Transverse colon (tissue), 4 donors: ENCODE data around the gene DPPA5. TPM values are rescaled to one million over a fixed set of nuclear protein-coding genes. Genes with fewer than 3 reads are reported as not detected.

Experiments
- DNase-seq: peaks from one replicate; pipeline ENCODE4 v3.0.0-alpha.2; 2019
- H3K27ac ChIP-seq, 4 donors: fragments of 200-600 bp; sonication (generic); 2 replicates each; pipeline ENCODE4 v1.5.1; 2016 to 2018; ENCODE audit warnings: inconsistent platforms in 4 of 4
- H3K27me3 ChIP-seq: fragments of 200-600 bp; sonication (generic); 2 replicates; pipeline ENCODE4 v1.5.1; 2017; ENCODE audit warnings: inconsistent platforms
- H3K36me3 ChIP-seq, 4 donors: fragments of 200-600 bp; sonication (generic); 2 replicates each; pipeline ENCODE4 v1.5.1; 2017 to 2019; ENCODE audit warnings: inconsistent platforms in 4 of 4
- H3K4me1 ChIP-seq, 4 donors: fragments of 200-600 bp; sonication (generic); 2 replicates each; pipeline ENCODE4 v1.5.1; 2017 to 2020; ENCODE audit warnings: inconsistent platforms in 4 of 4
- H3K4me3 ChIP-seq, 4 donors: fragments of 200-600 bp; sonication (generic); 1 replicate in 1 of 4; 2 replicates in 3 of 4; pipeline versions ENCODE4 v1.5.1 to v1.6.1; 2017 to 2019; ENCODE audit warnings: inconsistent platforms in 4 of 4
- H3K9me3 ChIP-seq, 2 donors: fragments of 200-600 bp; sonication (generic); 2 replicates each; pipeline ENCODE4 v1.5.1; 2017 to 2019; ENCODE audit warnings: inconsistent platforms in 2 of 2
- CTCF ChIP-seq, 5 experiments: fragments of 200-600 bp in 3 of 5; fragments of 450-650 bp in 2 of 5; sonication (generic) in 3 of 5; IDR thresholded peaks; 1 replicate in 2 of 5; 2 replicates in 3 of 5; pipeline ENCODE4 v1.5.1; 2016 to 2017; ENCODE audit warnings: antibody characterized with exemption in 5 of 5, inconsistent platforms in 3 of 5, mild to moderate bottlenecking in 2 of 5, moderate library complexity in 1 of 5
- EP300 ChIP-seq: sonication (generic); formaldehyde crosslinking; IDR thresholded peaks from one replicate; pipeline ENCODE4 v1.6.1; 2017; ENCODE audit warnings: antibody characterized with exemption, low read depth
- POLR2A ChIP-seq: fragments of 450-650 bp; IDR thresholded peaks from one replicate; pipeline ENCODE4 v1.6.1; 2016; ENCODE audit warnings: antibody characterized with exemption, mild to moderate bottlenecking, moderate library complexity
- POLR2AphosphoS5 ChIP-seq, 3 donors: sonication (generic); formaldehyde crosslinking; IDR thresholded peaks; one replicate each; pipeline ENCODE4 v1.6.1; 2016; ENCODE audit warnings: antibody characterized with exemption in 3 of 3
- WGBS, 2 donors: methylation state at CpG; one replicate each; pipeline ENCODE4 v1.1.5; 2018; ENCODE audit warnings: low coverage in 1 of 2; 5-methylcytosine and 5-hydroxymethylcytosine counted together
- in situ Hi-C, 4 donors: fragments of 200-750 bp; cut with MboI; loops; one replicate each; pipeline versions ENCODE4 v1.15.0 to v1.15.1; 2017; ENCODE audit warnings: low sequenced_read_pairs in 3 of 4, low pct_ligation_motif_present in 1 of 4, low pct_unique_long_range_greater_than_20kb in 1 of 4
- intact Hi-C: fragments of 100-400 bp; cut with DNase I; formaldehyde crosslinking; loops from one replicate; pipeline ENCODE4 v1.15.1; 2023; ENCODE audit warnings: low total_unique reads
- total RNA-seq, 4 donors: library from RNA; depleted of rRNA; stranded (reverse); fragments of >200 nt; gene quantifications; one replicate each; pipeline ENCODE4 v1.1.0, GENCODE V29; 2016

Gene DPPA5
- total RNA-seq, 4 donors from 2014 or later: not detected

- intact Hi-C loops: no loop called here
Measured at GRCh38 chr6:73339340-73339739, 14.7 kb downstream of the DPPA5 start.

DNA sequence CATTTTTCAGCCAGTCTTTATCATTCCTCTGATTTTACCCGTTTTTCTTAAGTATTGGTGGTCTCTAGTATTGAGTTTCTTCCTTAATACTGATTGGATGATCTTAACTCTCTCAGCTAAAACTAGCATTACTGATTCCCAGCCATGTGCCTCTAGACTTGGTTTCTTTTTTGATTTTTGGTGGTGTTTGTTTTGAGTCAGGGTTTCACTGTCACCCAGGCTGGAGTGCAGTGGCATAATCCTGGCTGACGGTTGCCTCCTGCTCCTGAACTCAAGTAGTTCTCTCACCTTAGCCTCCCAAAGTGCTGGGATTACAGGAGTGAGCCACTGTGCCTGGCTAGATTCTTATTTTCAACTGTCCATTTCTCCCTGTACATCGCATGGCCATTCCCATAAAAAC lies 24.9 kb downstream of the DPPA5 start:
- intact Hi-C loops (no loop called here), in situ Hi-C loops (loop anchor here in 2 of 4 donors (10.0 to 25.0 kb wide), 2 partner anchors 917 to 924 kb away; no protein-coding TSS in a partner anchor)
- no peak for DNase-seq
- no peak for TF ChIP-seq EP300
- no peaks in the 10 kb centered on the region for H3K36me3 ChIP-seq
- no peak overlapping the region for H3K4me3 ChIP-seq
- H3K9me3 ChIP-seq: no peaks in the 10 kb centered on the region
- no peaks in the 10 kb centered on the region for H3K4me1 ChIP-seq
- no peak overlapping the region for H3K27ac ChIP-seq
- WGBS, 2 donors: 43 to 73% methylated on average over 1 to 3 of the region's 3 CpGs
- no peaks in the 10 kb centered on the region for H3K27me3 ChIP-seq

More at GRCh38 chr6:73339340-73339739, 14.7 kb downstream of the DPPA5 start:
- TF ChIP-seq CTCF (IDR thresholded peaks at IDR 0.05) (no peak), EP300 (no peak), POLR2AphosphoS5 (IDR thresholded peaks at IDR 0.05) (no peak), POLR2A (no peak)
- Histone ChIP-seq H3K27me3 (no peaks in the 10 kb centered on the region), H3K9me3 (no peaks in the 10 kb centered on the region), H3K4me3 (no peak overlapping the region), H3K4me1 (no peaks in the 10 kb centered on the region), H3K27ac (no peak overlapping the region), H3K36me3 (no peaks in the 10 kb centered on the region)
- in situ Hi-C loops: loop anchor here in 1 of 4 donors (25.0 kb wide), 1 partner anchor 927 kb away; no protein-coding TSS in a partner anchor
- 77 to 83% methylated on average over 3 of the region's 3 CpGs for WGBS, 2 donors
- no peak for DNase-seq

DNA sequence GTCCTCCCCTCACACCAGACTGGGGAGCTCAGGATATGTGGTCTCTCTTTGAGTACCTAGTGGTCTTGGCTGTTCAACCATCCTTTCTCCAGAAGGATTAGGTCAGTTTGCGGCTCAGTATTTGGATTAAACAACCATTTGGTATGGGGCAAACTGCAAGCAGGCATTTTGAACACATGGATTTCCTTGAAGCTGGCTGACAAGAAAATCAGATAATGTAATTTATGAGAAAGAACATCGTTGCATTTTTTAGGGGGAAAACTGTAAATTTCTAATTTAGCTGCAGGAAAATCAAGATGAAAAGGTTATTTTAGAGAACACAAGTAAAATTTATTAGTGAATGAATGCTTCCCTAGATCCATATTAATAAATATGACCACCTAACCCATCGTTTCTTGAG lies 25.3 kb downstream of the DPPA5 start:
- in situ Hi-C loops: loop anchor here in 2 of 4 donors (10.0 to 25.0 kb wide), 2 partner anchors 916 to 924 kb away; no protein-coding TSS in a partner anchor
- H3K27ac ChIP-seq: no peak overlapping the region
- no peaks in the 10 kb centered on the region for H3K36me3 ChIP-seq
- DNase-seq: no peak
- intact Hi-C loops: no loop called here
- H3K9me3 ChIP-seq: no peaks in the 10 kb centered on the region
- no peaks in the 10 kb centered on the region for H3K27me3 ChIP-seq
- H3K4me3 ChIP-seq: no peak overlapping the region
- H3K4me1 ChIP-seq: no peaks in the 10 kb centered on the region
- WGBS, 2 donors: 63 to 65% methylated on average over 3 of the region's 3 CpGs
- TF ChIP-seq POLR2A (no peak), EP300 (no peak), CTCF (IDR thresholded peaks at IDR 0.05) (no peak), POLR2AphosphoS5 (IDR thresholded peaks at IDR 0.05) (no peak)

DNA sequence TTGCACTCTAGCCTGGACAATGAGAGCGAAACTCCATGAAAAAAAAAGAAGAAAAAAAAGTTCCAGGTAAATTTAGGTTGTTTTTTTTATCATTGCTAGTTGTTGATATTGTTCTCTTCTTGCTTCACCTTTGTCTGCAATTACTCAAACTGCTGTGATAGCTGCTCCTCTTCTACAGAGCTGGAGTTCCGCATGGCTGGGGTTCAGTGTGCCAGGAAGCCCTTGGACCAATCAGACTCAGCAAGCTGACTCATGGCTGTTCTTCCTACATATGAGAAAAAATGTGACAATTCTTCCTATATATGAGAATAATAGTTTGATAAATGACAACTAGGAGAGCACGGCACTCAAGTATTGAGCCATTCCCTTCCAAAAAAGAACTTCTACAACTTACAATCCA lies 28.4 kb downstream of the DPPA5 start:
- Histone ChIP-seq H3K4me1 (no peaks in the 10 kb centered on the region), H3K27ac (no peak overlapping the region), H3K9me3 (no peaks in the 10 kb centered on the region), H3K36me3 (no peaks in the 10 kb centered on the region), H3K27me3 (no peaks in the 10 kb centered on the region), H3K4me3 (no peak overlapping the region)
- intact Hi-C loops (no loop called here), in situ Hi-C loops (loop anchor here in 2 of 4 donors (10.0 to 25.0 kb wide), 2 partner anchors 913 to 921 kb away; no protein-coding TSS in a partner anchor)
- TF ChIP-seq EP300 (no peak), POLR2A (no peak), POLR2AphosphoS5 (IDR thresholded peaks at IDR 0.05) (no peak), CTCF (IDR thresholded peaks at IDR 0.05) (no peak)
- no peak for DNase-seq
- WGBS, 2 donors: 93% methylated on average over 3 of the region's 3 CpGs

DNA sequence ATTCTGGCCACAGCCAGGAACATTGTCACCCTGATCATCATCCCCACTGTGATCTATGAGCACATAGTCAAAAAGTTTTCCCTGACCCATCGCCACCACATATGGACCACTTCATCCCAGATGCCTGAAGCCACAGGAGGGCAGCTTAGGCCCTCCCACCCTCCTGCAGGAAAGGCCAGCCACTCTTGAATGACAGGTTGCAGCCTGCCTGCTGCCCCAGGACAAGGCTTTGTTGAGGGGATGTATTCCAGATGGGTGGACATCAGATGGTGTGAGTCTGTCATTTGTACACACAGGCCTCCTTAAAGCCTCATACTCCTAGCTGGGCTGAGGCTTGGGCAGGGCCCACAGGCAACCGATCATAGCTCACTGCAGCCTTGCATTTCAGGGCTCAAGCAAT lies 30.8 kb downstream of the DPPA5 start:
- H3K9me3 ChIP-seq: no peaks in the 10 kb centered on the region
- DNase-seq: no peak
- no peaks in the 10 kb centered on the region for H3K36me3 ChIP-seq
- H3K27ac ChIP-seq: no peak overlapping the region
- in situ Hi-C loops (loop anchor here in 1 of 4 donors (10.0 kb wide), 1 partner anchor 919 kb away; no protein-coding TSS in a partner anchor), intact Hi-C loops (no loop called here)
- H3K4me1 ChIP-seq: no peaks in the 10 kb centered on the region
- no peak overlapping the region for H3K4me3 ChIP-seq
- TF ChIP-seq EP300 (no peak), CTCF (IDR thresholded peaks at IDR 0.05) (no peak), POLR2AphosphoS5 (IDR thresholded peaks at IDR 0.05) (no peak), POLR2A (no peak)
- 97% methylated on average over 2 of the region's 2 CpGs; no CpG with 5 or more reads in 1 of the 2 donors for WGBS, 2 donors
- H3K27me3 ChIP-seq: no peaks in the 10 kb centered on the region
